Measurements from ENCODE around the gene PNKP. TPM values are rescaled to one million over a fixed set of nuclear protein-coding genes. Genes with fewer than 3 reads are reported as not detected.

Gene PNKP
- polyA plus RNA-seq, 1 donor from 2014 or later, result 43.1 TPM

DNA sequence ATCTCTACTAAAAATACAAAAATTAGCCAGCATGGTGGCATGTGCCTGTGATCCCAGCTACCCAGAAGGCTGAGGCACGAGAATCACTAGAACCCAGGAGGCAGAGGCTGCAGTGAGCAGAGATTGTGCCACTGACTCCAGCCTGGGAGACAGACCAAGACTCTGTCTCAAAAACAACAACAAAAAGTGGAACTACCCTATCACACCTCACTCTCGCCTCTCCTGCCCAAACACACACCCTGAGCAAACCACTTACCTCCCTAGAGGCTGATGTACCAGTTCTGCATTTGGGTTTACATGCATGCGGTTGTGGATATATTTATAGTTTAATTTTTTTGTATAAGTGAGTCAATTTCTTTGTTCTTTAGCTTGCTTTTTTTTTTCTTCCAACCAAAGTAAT is 24.1 kb downstream of the PNKP start:
- Histone ChIP-seq H3K27me3 (ENCODE audit: insufficient read depth, low read depth, low read length) (no peaks in the 10 kb centered on the region), H3K9me2 (ENCODE audit: insufficient read depth, low read length) (no peaks in the 10 kb centered on the region), H3K4me3 (ENCODE audit: low read length) (no peak overlapping the region), H3F3A (ENCODE audit: insufficient read depth, low read length, poor library complexity, severe bottlenecking) (no peaks in the 10 kb centered on the region), H3K9me3 (ENCODE audit: low read length) (no peaks in the 10 kb centered on the region), H3K79me2 (replicated peaks; ENCODE audit: insufficient read depth, low read length) (no peaks in the 10 kb centered on the region), H4K20me1 (ENCODE audit: insufficient read depth) (no peaks in the 10 kb centered on the region), H3K27ac (ENCODE audit: low read length) (no peak overlapping the region), H3K4me2 (ENCODE audit: low read length) (no peak overlapping the region), H3K9ac (ENCODE audit: low read length) (no peak overlapping the region), H3K36me3 (ENCODE audit: insufficient read depth, low read length) (peaks cover 5% of the 10 kb centered on the region), H2AFZ (ENCODE audit: low read depth, low read length) (no peak overlapping the region)
- TF ChIP-seq, protein P1, sequence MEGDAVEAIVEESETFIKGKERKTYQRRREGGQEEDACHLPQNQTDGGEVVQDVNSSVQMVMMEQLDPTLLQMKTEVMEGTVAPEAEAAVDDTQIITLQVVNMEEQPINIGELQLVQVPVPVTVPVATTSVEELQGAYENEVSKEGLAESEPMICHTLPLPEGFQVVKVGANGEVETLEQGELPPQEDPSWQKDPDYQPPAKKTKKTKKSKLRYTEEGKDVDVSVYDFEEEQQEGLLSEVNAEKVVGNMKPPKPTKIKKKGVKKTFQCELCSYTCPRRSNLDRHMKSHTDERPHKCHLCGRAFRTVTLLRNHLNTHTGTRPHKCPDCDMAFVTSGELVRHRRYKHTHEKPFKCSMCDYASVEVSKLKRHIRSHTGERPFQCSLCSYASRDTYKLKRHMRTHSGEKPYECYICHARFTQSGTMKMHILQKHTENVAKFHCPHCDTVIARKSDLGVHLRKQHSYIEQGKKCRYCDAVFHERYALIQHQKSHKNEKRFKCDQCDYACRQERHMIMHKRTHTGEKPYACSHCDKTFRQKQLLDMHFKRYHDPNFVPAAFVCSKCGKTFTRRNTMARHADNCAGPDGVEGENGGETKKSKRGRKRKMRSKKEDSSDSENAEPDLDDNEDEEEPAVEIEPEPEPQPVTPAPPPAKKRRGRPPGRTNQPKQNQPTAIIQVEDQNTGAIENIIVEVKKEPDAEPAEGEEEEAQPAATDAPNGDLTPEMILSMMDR (IDR thresholded peaks at IDR 0.05; ENCODE audit: poor library complexity, severe bottlenecking), result no peak
- TF ChIP-seq TAF1 (IDR thresholded peaks at IDR 0.05; ENCODE audit: low read depth) (no peak), SMC3 (conservative IDR thresholded peaks at IDR 0.05; ENCODE audit: poor library complexity) (no peak), MXI1 (conservative IDR thresholded peaks at IDR 0.05; ENCODE audit: poor library complexity, severe bottlenecking) (no peak), POLR2AphosphoS5 (IDR thresholded peaks at IDR 0.05) (no peak), RAD21 (conservative IDR thresholded peaks at IDR 0.05) (no peak), EP300 (conservative IDR thresholded peaks at IDR 0.05; ENCODE audit: poor library complexity, severe bottlenecking) (no peak), EZH2 (IDR thresholded peaks at IDR 0.05; ENCODE audit: borderline replicate concordance, insufficient read depth, low read length, poor library complexity, severe bottlenecking) (no peak)
- TF ChIP-seq, protein P2, sequence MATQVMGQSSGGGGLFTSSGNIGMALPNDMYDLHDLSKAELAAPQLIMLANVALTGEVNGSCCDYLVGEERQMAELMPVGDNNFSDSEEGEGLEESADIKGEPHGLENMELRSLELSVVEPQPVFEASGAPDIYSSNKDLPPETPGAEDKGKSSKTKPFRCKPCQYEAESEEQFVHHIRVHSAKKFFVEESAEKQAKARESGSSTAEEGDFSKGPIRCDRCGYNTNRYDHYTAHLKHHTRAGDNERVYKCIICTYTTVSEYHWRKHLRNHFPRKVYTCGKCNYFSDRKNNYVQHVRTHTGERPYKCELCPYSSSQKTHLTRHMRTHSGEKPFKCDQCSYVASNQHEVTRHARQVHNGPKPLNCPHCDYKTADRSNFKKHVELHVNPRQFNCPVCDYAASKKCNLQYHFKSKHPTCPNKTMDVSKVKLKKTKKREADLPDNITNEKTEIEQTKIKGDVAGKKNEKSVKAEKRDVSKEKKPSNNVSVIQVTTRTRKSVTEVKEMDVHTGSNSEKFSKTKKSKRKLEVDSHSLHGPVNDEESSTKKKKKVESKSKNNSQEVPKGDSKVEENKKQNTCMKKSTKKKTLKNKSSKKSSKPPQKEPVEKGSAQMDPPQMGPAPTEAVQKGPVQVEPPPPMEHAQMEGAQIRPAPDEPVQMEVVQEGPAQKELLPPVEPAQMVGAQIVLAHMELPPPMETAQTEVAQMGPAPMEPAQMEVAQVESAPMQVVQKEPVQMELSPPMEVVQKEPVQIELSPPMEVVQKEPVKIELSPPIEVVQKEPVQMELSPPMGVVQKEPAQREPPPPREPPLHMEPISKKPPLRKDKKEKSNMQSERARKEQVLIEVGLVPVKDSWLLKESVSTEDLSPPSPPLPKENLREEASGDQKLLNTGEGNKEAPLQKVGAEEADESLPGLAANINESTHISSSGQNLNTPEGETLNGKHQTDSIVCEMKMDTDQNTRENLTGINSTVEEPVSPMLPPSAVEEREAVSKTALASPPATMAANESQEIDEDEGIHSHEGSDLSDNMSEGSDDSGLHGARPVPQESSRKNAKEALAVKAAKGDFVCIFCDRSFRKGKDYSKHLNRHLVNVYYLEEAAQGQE (IDR thresholded peaks at IDR 0.05; ENCODE audit: borderline replicate concordance), result no peak

DNA sequence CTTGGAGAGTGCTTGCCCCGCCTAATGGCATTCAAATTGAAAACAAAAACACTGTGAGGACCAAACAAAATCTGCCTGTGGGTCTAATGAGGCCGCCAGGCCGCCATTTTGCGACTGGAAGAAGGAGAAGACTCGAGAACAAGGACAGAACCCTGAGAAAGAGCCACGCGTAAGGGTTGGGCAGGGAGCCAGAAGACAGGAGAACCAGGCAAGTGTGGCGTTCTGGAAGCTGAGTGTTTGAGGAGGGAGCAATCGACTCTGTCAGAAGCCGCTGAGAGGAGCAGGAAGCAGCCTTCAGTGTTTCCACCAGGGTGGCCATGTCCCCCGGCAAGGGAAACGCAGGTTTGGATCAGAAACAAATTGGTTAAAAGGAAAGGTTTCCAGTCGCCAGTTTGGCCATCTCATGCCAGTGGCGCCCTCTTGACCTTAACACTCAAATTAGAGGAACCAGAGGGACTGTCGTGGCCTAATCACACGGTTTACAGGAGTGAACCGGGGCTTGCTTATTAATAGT is 26.6 kb downstream of the PNKP start:
- no peaks in the 10 kb centered on the region for H3K27me3 ChIP-seq (ENCODE audit: insufficient read depth, low read depth, low read length)
- H3K79me2 ChIP-seq (replicated peaks; ENCODE audit: insufficient read depth, low read length), result no peaks in the 10 kb centered on the region
- no peak overlapping the region for H3K27ac ChIP-seq (ENCODE audit: low read length)
- no peak overlapping the region for H3K4me2 ChIP-seq (ENCODE audit: low read length)
- no peak overlapping the region for H3K9ac ChIP-seq (ENCODE audit: low read length)
- H3K9me2 ChIP-seq (ENCODE audit: insufficient read depth, low read length), result no peaks in the 10 kb centered on the region
- no peaks in the 10 kb centered on the region for H4K20me1 ChIP-seq (ENCODE audit: insufficient read depth)
- no peaks in the 10 kb centered on the region for H3K9me3 ChIP-seq (ENCODE audit: low read length)
- TF ChIP-seq, protein P1 (IDR thresholded peaks at IDR 0.05; ENCODE audit: poor library complexity, severe bottlenecking), result no peak
- TF ChIP-seq EP300 (conservative IDR thresholded peaks at IDR 0.05; ENCODE audit: poor library complexity, severe bottlenecking) (no peak), MXI1 (conservative IDR thresholded peaks at IDR 0.05; ENCODE audit: poor library complexity, severe bottlenecking) (no peak), RAD21 (conservative IDR thresholded peaks at IDR 0.05) (no peak), TAF1 (IDR thresholded peaks at IDR 0.05; ENCODE audit: low read depth) (no peak), SMC3 (conservative IDR thresholded peaks at IDR 0.05; ENCODE audit: poor library complexity) (no peak), EZH2 (IDR thresholded peaks at IDR 0.05; ENCODE audit: borderline replicate concordance, insufficient read depth, low read length, poor library complexity, severe bottlenecking) (no peak), POLR2AphosphoS5 (IDR thresholded peaks at IDR 0.05) (no peak)
- TF ChIP-seq, protein P2 (IDR thresholded peaks at IDR 0.05; ENCODE audit: borderline replicate concordance), result no peak
- H3K4me3 ChIP-seq (ENCODE audit: low read length), result no peak overlapping the region
- H3K36me3 ChIP-seq (ENCODE audit: insufficient read depth, low read length), result peaks cover 5% of the 10 kb centered on the region
- no peak overlapping the region for H2AFZ ChIP-seq (ENCODE audit: low read depth, low read length)
- no peaks in the 10 kb centered on the region for H3F3A ChIP-seq (ENCODE audit: insufficient read depth, low read length, poor library complexity, severe bottlenecking)

Data from neural cell (in vitro differentiated cells).